Muscle of back (tissue), 11 donors: Measurements from ENCODE around the gene ZNF628. TPM values are rescaled to one million over a fixed set of nuclear protein-coding genes. Genes with fewer than 3 reads are reported as not detected.

ENCODE experiments used
- DNase-seq, 3 donors: peaks; one replicate each; pipeline versions ENCODE4 v3.0.0 to v3.0.0-alpha.2; 2013
- polyA plus RNA-seq, 10 donors: library from polyadenylated mRNA; unstranded; fragments of 120-200 nt; gene quantifications; one replicate each; pipeline ENCODE4 v1.2.1, GENCODE V29; 2013; ENCODE audit not compliant: insufficient read length in 10 of 10

Gene ZNF628
- polyA plus RNA-seq, 10 donors, result 2.1 to 4.3 (median 3.1) TPM

- DNase-seq, result no peak
Observed at GRCh38 chr19:55464662-55465054, 11.8 kb upstream of the ZNF628 start, which contains the start of gene C19orf85. TSS of gene C19orf85 (minus strand) at chr19:55464751. CDS start at chr19:55464554, 197 bp downstream.

GRCh38 chr19:55465460-55466240 is 10.8 kb upstream of the ZNF628 start:
- DNase-seq, result no peak

- no peak for DNase-seq
Observed at GRCh38 chr19:55466241-55466614, 10.2 kb upstream of the ZNF628 start.

GRCh38 chr19:55467236-55468053 is 9.0 kb upstream of the ZNF628 start:
- peak; percentile 36 to 86 (median 75) for DNase-seq

DNA sequence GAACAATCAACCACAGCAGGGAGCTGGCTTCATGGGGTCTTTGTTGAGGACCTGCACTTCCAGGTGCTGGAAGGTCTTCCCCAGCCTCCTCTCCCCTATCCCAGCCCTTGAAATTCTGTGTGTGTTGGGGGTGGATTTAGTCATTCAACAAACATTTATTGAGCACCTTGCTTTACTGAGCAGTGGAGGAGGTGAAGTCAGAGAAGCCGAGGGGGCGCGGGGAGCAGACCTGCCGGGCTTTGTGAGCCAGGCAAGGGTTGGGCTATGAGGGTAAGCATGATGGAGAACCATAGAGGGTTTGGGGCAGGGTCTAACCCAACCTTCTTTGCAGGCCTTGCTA is 8.4 kb upstream of the ZNF628 start:
- DNase-seq, result no peak

DNA sequence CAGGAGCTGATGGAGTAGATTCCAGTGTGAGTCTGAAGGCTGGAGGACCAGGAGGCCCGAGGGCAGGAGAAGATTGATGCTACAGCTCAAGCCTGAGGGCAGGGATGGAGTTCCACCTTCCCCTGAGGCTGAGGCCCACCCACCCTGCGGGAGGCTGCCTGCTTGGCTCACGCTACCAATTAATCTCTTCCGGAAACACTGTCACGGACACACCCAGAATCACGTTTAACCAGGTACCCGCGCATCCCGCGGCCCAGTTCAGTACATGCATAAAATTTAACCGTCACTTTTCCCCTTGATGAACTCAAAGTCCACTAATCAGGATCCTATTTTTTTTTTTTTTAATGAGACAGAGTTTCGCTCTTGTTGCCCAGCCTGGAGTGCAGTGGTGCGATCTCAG is 5.2 kb upstream of the ZNF628 start:
- DNase-seq, result no peak

- no peak for DNase-seq
Observed at GRCh38 chr19:55472463-55472862, 4.0 kb upstream of the ZNF628 start.

GRCh38 chr19:55473225-55474012 is 3.0 kb upstream of the ZNF628 start:
- no peak for DNase-seq

GRCh38 chr19:55474269-55475265 is 1.9 kb upstream of the ZNF628 start:
- DNase-seq, result no peak

DNA sequence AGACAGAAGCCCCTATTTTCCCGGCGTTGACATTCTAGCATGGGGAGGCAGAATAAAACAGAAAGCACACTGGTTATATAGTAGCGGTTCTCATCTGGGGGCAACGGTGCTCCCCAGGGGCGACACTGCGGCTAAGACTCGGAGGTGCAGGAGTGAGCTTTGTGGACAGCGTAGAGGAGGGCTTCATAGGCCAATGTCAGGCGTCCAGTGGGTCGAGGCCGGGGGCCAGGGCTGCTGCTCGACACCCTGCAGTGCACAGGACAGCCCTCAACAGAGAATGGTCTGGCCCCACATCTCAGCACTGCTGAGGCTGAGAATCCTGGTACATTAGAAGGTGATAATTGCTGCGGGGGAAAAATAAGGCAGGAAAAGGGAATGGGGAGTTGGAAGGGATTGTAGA is 1.5 kb downstream of the ZNF628 start:
- DNase-seq, result no peak

DNA sequence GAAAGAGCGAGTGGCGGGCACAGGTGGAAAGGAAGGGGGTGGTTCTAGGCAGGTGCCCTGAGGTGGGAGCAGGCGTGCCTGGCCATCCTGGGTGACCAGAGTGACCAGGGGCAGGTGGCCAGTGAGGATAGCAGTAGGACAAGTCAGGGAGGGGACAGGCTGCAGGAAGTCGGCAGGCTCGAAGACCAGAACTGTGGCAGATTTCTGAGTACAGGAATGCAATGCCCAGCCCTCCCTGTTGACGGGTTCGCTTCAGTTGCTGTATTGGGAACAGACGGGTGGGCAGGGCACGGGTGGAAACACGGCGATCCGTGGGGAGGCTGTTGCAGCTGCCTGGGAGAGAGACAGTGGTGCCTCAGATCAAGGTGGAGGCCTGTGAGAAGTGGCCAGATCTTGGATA is 1.9 kb downstream of the ZNF628 start:
- no peak for DNase-seq

DNA sequence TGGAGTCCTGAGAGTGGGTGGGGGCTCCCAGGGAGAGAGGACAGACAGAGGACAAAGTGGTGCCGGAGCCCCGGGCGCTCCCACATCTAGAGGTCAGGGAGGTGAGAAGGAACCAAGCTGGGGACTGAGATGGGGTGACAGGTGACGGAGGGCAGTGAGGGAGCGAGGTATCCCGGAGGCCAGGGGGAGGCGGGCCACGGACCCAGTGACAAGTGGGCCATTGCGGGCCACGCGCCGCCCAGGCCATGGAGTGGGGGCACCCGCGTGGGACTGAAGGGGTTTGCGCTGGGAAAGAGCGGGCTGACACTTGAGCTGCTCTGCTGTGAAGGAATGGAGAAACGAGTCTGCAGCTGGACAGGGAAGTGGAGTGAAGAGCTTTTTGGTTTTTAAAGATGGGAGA is 2.6 kb downstream of the ZNF628 start:
- no peak for DNase-seq

- no peak for DNase-seq
Observed at GRCh38 chr19:55479451-55480230, 3.2 kb downstream of the ZNF628 start.

- no peak for DNase-seq
Observed at GRCh38 chr19:55481148-55481793, 4.9 kb downstream of the ZNF628 start.

GRCh38 chr19:55481794-55482155 is 5.4 kb downstream of the ZNF628 start:
- no peak for DNase-seq

- DNase-seq, result no peak
Observed at GRCh38 chr19:55482156-55482961, 5.9 kb downstream of the ZNF628 start.

DNA sequence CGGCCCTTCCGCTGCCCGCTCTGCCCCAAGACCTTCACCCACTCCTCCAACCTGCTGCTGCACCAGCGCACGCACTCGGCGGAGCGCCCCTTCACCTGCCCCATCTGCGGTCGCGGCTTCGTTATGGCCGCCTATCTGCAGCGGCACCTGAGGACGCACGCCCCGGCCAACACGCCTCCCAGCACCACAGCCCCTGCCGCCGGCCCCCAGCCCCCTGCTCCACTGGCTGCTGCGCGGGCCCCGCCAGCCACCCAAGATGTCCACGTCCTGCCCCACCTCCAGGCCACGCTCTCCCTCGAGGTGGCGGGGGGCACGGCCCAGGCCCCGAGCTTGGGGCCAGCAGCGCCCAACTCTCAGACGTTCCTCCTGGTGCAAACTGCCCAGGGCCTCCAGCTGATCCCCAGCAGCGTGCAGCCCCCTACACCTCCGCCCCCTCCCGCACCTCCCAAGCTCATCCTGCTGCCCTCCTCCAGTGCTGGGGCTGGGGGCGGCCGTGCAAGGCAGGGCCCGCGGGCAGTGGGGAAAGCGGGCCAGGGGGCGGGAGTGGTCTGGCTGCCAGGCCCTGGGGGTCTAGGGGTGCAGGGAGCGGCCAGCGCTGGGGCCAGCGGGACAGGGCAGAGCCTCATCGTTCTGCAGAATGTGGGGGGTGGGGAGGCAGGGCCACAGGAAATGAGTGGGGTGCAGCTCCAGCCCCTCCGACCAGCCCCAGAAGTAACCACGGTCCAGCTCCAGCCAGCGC is 6.7 kb downstream of the ZNF628 start:
- no peak for DNase-seq
